GM18517 (cell line): ENCODE results near the gene ABCA12.

Experiments used
- ATAC-seq: cut with Tn5 transposase; IDR thresholded peaks from one replicate; pipeline ENCODE4 v1.9.1; 2021; ENCODE audit warnings: mild to moderate bottlenecking, moderate library complexity; ENCODE audit not compliant: unreplicated experiment

ABCA12 gene

DNA sequence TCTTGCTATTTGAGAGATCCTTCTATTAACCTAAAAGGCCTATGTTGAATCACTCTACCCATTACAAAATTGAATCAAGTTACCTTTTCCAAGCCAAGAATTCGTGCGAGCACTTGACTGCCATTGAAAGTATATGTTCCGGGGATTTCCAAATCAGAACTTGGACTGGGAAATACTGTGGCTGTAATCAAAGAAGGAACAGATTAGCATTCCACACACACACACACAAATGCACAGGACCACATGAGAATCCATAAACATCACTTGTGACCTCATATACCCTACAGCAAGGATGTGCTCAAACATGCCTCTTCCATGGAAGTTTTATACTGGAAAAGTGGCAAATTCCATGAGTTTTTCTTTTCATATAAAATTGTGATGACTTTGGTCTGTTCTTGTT, 86.0 kb downstream of the ABCA12 start:
- ATAC-seq = no peak

DNA sequence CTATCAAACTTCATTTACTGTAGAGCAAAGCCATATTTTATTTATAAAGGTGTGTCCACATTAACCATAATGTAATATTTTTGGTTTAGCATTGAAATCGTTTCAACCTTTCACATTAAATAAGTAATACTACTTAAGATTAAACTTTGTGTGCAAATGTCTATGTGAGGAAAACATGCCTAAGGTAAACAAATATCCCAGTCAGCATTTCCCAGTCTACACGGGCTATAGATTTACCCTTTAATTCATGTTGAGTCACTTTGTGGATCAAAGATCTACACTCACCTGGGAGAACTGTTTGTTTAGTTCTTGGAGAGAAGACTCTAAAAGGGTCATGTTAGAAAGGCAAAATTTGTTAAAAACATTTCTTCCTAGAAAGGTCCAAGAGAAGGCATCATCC, 89.1 kb downstream of the ABCA12 start:
- no peak for ATAC-seq

DNA sequence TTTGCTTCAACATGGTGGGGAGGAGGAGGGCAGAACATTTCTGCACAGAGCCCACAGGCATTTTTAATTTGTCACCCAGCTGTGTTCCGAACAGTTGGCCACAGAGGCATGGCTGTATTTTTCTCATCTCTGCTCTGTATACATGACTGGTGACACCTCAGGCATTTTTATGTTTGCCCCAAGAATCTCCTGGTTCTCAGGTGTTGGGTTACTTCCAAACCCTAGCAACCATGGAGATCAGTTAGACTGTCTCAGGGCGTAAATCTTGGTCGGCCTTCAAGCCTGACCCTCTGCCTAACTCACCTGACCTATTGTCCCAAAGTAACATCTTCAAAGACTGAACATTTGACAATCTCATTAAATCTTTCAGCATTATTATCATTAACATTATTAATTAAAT, 100.0 kb downstream of the ABCA12 start:
- ATAC-seq = no peak

DNA sequence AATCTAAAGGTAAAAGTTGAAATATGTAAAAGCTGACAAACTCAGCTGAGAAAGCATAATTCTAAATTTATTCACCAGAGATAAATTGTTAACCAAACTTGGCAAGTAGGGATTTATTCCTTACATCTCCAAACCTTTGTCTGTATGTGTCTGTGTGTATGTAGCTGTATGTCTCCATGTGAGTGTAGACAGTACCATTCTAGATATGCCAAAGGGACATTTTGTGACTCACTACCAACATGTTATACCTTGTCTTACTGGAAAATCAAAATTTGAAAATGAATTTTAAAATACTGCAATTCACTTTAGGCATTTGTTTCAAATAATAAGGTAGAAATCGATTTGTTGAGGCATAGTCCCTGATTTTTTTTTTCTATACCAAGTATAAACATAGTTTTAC, 102.1 kb downstream of the ABCA12 start:
- no peak for ATAC-seq

DNA sequence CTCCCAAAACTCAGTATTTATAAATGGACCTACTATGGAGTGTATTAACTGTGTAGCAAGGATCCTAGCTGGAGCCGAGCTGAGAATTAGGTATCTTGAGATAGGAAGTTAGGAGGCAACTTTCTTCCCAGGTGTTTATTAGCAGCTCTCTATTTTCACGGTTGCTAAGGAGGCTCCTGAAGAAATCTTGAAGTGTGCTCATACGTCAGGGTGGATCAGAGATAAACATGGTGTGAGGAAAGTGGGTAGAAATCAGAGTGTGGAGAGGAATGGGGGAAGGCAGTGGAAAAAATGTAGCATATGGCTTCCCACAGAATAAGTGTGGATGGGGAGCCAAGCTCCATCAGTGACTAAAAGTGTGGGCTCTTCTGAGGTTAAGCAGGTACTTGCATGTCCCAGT, 104.3 kb downstream of the ABCA12 start:
- ATAC-seq = no peak

DNA sequence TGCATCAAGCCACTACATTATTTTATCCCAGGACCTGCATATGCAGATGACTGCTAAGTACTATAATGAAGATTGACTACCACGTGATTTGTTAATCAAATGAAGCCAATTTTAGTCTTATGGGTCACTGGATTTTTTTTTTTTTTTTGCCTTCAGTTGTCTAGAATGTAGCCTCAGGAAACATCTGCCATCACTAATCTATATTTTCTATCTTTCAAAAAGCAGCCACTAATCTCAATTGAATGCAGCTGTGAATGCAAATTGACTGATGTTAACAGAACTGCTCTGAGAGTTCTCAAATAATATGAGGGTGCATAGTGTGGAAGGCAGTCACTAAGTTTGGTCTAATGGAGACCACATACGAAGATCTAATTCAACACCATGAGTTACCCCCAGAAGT, 106.3 kb downstream of the ABCA12 start:
- no peak for ATAC-seq

DNA sequence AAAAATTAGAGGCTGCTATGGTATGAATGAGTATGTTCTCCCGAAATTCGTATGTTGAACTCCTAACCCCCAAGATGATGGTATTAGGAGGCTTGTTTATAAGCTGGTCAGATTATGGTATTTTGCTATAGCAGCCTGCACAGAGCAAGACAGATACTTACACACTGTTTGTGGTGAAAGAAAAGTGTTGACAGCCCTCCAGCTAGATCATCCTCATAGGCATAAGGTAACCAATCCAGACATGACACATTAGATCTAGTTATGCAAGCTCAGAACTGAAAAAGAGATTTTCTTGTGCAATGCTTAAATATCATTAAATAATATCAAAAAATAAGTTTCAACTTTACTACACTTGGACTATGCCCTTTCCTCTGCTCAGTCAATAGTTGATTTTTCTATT, 107.1 kb downstream of the ABCA12 start:
- ATAC-seq = no peak

DNA sequence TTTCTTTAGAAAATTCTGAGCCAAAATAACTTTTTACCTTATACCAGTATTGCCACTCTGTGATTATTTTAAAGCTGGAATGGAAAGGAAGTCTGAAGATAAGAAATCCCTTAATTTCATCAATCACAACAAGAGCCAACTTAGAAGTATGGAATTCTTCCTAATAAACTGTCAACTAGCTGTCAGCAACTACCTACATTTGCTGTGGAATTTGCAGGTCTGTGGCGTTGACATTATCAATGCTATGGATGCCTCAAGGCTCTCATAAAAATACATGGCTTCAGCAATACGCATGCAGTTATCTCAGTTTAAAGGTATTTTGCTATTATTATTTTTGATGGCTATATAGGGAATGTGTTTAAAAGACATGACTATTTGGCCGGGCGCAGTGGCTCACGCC, 108.5 kb downstream of the ABCA12 start:
- no peak for ATAC-seq

DNA sequence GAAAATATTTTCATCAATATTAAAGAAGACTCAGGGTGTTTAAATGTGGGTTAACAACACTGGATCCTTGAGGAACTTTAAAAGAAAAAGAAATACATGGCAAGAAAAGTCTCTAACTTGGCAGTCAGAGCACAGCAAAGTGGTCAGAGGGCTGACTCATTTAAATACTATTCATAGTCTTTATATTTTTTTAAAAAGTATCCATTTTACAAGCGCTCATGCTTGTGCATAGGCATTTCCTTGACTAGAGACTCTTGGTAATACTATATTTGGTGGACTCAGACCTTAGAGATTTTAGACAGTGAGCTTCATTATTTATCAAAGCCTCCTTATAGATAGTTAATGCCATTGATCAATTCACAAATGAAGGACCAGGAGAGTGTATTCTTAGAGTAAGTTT, 110.2 kb downstream of the ABCA12 start:
- no peak for ATAC-seq

DNA sequence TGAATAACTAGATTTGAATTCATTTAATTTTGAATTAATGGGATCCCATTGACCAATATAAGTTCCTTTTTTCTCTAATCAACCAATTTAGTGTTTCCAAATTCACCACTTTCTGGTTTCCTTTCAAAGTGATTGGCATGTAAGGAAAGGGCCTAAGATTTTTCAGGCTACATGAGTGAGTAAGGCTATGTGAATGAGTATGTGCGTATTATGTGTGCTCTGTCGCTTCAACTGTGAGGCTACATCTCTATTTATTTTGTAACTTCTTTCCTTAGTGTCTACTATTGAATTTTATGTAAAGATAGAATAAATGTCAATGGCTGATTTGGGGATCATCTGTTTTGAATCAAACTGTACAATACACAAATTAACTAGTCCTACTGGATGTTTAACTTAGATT, 110.6 kb downstream of the ABCA12 start:
- no peak for ATAC-seq

DNA sequence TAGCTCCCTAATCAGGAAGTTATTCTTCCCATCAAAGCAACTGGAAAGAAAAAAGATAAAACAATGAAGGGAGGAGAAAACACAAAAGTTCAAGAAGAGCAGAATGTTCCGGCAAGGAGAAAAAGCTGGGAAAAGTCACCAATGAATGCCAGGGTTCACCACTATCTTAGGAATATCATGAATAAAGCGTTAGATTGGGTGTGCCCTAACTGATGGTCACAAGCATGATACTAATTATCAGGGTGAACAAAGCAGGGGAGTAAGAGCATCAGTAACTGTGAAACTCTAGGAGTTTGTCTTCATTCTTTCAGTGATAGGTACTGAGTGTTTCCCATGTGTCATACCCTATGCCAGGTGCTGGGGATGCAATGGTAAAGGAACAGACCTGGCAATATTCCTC, 115.5 kb downstream of the ABCA12 start:
- no peak for ATAC-seq

DNA sequence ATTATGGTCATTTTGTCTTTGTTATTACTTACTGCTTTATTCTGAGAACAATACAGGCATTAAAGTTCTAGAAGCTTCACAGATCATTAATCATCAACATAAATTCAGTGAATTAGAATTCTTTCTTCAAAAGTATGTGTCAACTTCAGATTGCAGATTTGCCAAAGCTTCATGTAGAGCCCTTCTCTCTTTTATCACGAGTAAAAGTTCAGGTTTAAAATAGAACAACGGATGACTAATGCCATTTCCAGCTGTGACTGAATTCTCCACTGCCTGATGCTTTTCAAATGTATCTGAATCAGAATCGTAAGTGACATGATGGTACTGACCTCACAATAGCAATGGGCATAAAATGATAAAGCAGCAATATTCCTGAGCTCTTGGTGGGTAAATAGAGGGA, 116.0 kb downstream of the ABCA12 start:
- ATAC-seq = no peak

DNA sequence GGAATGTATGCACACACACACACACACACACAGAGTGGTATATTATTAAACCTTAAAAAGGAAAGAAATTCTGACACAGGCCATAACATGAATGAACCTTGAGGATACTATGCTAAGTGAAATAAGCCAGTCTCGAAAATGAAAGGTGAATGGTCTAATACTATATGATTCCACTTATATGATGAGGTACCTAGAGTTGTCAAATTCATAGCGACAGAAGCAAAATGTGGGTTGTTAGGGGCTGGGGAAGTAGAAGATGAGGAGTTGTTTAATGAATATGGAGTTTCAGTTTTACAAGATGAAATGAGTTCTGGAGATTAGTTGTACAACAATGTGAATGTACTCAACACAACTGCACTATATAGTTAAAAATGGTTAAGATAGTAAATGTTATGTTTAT, 118.1 kb downstream of the ABCA12 start:
- ATAC-seq = no peak

DNA sequence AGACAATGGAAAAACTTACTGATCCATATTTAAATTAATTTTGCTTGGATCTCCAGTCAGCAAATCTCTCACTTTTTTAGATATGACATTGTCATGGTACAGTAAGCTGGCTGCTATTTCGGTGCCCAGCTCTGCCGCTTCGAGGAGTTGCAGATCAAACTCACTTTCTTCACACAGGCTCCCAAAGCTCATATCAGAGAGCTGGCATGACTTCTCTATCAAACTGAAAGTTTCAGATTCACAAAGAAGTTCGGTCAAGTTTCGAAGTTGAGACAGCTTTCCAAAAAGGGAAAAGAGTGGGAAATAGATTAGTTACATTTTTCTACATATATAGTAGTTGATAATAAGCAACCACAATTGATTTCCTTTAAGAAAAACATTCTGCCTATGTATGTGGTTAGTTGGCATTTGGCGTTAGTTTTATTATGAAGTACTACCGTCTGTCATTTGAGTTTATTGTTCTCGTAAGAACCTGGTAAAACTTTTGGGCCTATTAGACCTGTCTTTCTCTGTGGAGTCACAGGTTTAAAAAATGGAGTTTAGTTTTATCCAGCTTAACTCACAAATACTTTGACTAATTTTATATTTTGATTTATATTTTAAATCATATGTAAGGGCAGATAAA, 118.8 kb downstream of the ABCA12 start:
- peak; percentile 64 for ATAC-seq

DNA sequence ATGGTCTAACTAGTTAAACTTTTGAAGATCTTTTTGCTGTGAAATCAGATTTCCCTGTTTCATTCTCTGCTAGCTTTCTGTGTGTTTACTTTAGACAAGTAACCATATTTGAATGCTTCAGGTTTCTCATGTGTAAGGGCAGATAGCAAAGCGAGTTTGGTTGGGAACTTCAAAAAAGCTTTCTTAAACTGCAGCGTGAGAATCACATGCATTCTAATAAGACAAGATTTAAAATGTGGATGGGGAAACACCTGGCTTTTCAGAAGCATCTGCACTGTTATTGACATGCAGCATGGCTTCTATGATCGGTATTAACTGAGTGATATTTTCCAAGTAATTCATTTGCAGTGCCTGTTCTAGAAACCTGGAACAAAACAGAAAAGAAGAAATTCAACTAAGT, 119.3 kb downstream of the ABCA12 start:
- ATAC-seq = no peak

DNA sequence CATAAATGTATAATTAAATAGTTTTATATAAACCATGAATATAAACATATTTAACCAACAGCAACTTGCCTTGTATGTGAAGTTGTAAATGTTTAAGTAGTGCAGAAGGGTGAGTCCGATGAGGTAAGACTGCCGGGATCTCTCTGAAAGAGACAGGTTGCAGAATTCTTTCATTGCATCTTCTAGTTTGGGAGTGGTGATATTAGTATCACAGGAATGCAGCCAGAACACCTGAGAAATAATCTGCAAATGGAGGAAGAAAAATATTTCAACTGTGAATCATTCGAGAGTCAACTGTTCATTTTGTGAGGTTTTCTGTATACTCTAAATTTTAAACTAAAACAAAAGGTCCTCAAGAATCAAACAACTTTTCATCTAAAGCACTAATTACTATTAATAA, 123.0 kb downstream of the ABCA12 start:
- no peak for ATAC-seq

DNA sequence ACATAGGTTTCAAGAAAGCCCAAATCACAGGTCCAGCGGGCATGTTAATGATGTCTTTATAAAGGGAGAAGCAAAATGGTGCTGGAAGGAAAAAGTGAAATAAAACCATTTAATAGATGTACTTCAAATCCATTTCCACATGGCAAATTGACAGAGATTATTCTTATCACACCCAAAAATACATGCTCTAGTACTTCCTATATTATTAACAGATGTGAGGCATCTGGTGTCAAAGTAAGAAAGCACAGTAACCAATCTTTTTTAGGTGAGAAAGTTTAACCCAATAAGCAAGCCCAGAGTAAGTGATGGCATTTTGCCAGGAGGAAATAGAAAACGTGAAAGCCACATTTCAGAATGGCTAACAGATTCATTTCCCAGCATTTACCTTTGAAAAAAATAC, 128.0 kb downstream of the ABCA12 start:
- no peak for ATAC-seq

DNA sequence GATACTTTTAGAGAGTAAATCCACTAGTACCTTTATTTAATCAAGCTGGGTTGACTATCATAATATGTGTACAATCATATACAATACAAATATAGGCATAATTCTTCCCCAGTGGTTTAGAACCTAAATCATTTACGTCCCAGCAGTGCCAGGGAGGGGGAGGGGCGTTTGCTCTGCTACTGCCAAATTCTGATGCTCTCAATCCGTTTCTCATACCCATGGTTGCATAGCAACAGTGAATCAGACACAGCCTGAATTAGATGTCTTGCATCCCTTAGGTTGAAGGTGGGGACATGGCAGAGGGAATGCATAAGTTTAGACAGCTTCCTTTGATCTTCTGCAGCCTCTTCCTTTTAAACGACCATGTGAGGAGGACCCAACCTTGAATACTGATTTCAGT, 135.4 kb downstream of the ABCA12 start:
- no peak for ATAC-seq

DNA sequence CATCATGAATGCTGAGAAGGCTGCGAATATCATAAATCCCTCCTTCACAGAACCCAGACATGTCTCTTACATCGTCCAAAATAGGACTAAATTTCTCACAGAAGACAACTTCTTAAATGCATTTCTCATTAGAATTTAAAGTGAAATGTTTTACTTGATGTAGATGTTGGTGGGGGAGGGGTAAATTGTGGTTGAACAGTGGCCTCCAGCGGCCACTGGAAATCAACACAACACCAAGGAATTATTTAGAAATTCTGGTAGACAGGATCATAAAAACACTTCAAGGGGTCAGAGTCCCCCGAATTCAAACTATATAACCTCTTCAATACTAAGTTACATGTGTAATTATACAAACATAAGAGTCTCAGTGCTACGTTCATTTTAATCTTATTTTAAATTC, 135.9 kb downstream of the ABCA12 start:
- peak; percentile 78 for ATAC-seq

DNA sequence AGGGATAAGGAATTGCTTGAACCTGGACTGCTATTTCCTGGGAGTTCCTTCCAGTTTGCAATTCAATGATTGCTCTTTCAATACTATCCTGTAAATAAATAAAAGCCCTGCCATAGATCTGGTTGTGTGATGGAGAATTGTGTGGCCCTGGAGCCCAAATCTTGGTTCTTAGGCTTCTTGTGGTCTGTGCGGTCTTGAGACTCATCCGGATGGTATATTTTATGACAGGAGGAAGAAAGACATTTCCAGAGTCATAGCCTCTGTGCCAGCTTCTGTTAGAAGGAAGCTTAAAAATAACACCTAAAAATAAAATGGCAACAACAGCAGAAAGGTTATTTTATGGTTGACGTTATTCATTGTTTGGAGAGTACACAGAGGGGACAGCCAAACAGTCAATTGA, 137.7 kb downstream of the ABCA12 start:
- ATAC-seq = no peak

DNA sequence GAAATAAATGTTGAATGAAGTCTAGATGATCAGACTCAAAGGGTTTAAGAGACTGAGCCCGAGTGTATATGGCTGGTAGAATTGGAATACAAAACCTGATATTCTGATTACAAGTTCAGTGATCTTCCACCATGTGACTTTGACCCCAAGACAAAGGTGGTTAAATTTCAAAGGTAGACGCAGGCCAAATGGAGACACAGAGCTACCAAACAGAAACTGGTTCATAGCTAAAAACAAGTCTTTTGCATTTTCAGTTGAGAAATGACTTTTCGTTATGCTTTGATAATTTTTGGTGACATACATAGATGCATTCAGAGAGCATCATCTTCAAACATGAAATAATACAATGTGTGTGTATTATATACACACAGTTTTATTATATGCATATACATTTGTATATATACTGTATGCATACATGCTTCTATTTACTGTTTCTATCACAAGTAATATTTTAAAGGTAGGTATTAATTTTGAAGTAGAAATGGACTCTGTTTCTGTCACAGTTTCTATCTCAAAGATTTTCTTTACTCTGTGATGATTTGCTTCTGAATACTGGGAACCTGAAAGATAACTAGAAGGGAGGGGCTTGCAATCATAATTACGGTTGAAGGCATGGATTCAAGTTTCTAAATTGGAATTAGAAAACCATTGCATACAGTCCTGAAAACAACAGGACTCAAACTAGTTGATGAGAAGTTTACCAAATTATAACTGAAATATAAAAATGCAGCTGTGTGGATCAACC, 142.3 kb downstream of the ABCA12 start:
- ATAC-seq = peak; percentile 95

DNA sequence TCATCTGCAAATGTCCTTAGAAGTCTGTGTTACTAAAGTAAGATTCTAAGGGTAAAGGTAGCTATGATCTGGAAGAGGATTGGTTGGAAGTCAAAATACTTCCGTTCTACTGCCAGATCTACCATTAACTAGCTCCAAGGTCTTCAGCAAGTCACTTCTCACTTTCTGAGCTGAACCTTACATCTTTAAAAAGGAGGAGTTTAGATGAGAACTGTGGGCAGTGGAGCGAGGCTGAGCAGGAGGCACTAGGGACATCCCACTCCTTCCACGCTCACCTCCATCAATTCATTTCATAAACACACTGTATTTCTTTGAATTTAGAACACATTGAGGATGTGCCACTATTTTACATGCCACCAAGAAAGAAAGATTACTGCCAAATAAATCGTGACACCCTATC, 143.0 kb downstream of the ABCA12 start:
- ATAC-seq = no peak

DNA sequence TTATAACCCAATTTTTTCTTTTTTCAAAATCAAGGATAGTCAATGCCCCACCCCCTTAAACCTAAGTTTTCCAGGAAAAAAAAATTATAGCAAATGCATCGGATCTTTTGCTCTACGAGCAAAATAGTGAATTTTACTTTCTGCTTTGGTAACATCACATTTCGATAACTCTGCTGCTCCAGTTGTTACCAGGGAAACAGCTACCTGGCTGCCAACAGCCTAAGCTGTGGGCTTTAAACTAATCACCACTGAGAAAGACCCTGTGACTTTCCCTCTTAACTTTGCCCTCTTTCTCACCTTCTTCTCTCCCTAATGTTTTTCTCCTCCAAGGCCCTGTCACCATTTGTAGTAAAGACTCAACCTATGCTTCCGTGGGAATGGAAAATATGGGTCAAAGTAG, 145.5 kb downstream of the ABCA12 start:
- ATAC-seq = no peak
